Loucy (cell line): Measurements from ENCODE around the gene CNDP2.

Source experiments
- H2AFZ ChIP-seq: fragments of 200-600 bp; sonication (generic); 2 replicates; pipeline ENCODE4 v1.6.0; 2016; ENCODE audit warnings: antibody characterized with exemption, mild to moderate bottlenecking, low read length, moderate library complexity
- H3F3A ChIP-seq: fragments of 200-600 bp; 2 replicates; pipeline ENCODE4 v1.6.0; 2016; ENCODE audit warnings: antibody characterized with exemption, low read depth, mild to moderate bottlenecking
- H3K27me3 ChIP-seq: fragments of 200-600 bp; sonication (generic); 2 replicates; pipeline ENCODE4 v1.6.1; 2014; ENCODE audit warnings: low read length, mild to moderate bottlenecking; ENCODE audit not compliant: insufficient read depth, poor library complexity, severe bottlenecking
- H3K36me3 ChIP-seq: fragments of 200-600 bp; sonication (generic); 2 replicates; pipeline ENCODE4 v1.6.1; 2016; ENCODE audit warnings: low read length; ENCODE audit not compliant: insufficient read depth
- H3K4me1 ChIP-seq: fragments of 200-600 bp; sonication (generic); 2 replicates; pipeline ENCODE4 v1.5.1; 2014; ENCODE audit warnings: low read length, mild to moderate bottlenecking; ENCODE audit not compliant: insufficient read depth, poor library complexity, severe bottlenecking
- H3K4me2 ChIP-seq: fragments of 200-600 bp; sonication (generic); 2 replicates; pipeline ENCODE4 v1.6.0; 2014; ENCODE audit warnings: antibody characterized with exemption, low read length, low read depth, mild to moderate bottlenecking; ENCODE audit not compliant: poor library complexity, severe bottlenecking
- H3K4me3 ChIP-seq: fragments of 200-600 bp; sonication (generic); 2 replicates; pipeline ENCODE4 v1.5.1; 2014; ENCODE audit warnings: low read length, mild to moderate bottlenecking, mixed read lengths; ENCODE audit not compliant: poor library complexity, severe bottlenecking
- H3K79me2 ChIP-seq: fragments of 200-600 bp; sonication (generic); 2 replicates; pipeline ENCODE4 v1.6.1; 2014; ENCODE audit warnings: low read length; ENCODE audit not compliant: insufficient read depth
- H3K9ac ChIP-seq: fragments of 200-600 bp; sonication (generic); 2 replicates; pipeline ENCODE4 v1.6.0; 2014; ENCODE audit warnings: mild to moderate bottlenecking, low read depth, low read length, moderate library complexity; ENCODE audit not compliant: poor library complexity, severe bottlenecking
- H3K9me2 ChIP-seq: fragments of 200-600 bp; sonication (generic); replicated peaks from 2 replicates; pipeline ENCODE4 v1.6.1; 2016; ENCODE audit warnings: low read depth, low read length, mixed read lengths
- H3K9me3 ChIP-seq: fragments of 200-600 bp; sonication (generic); 2 replicates; pipeline ENCODE4 v1.6.1; 2014; ENCODE audit warnings: mild to moderate bottlenecking, antibody characterized with exemption, low read length, low read depth; ENCODE audit not compliant: insufficient read depth
- H4K20me1 ChIP-seq: fragments of 200-600 bp; sonication (generic); 2 replicates; pipeline ENCODE4 v1.6.0; 2014; ENCODE audit warnings: antibody characterized with exemption, low read length, mild to moderate bottlenecking; ENCODE audit not compliant: insufficient read depth, poor library complexity, severe bottlenecking
- CTCF ChIP-seq: fragments of 200-600 bp; sonication (generic); conservative IDR thresholded peaks from 2 replicates; pipeline ENCODE4 v1.5.1; 2014; ENCODE audit warnings: mild to moderate bottlenecking, antibody characterized with exemption, low read length
- EZH2phosphoT487 ChIP-seq: fragments of 200-600 bp; IDR thresholded peaks from 2 replicates; pipeline ENCODE4 v1.6.1; 2018; ENCODE audit warnings: antibody characterized with exemption, mild to moderate bottlenecking, moderate library complexity, borderline replicate concordance

The CNDP2 gene

GRCh38 chr18:74509856-74510769 lies 13.9 kb downstream of the CNDP2 start:
- H3K27me3 ChIP-seq = no peaks in the 10 kb centered on the region
- H3K4me2 ChIP-seq = no peak overlapping the region
- H3K36me3 ChIP-seq = peaks cover 81% of the 10 kb centered on the region; the same call in 1 of the 2 replicates
- H3F3A ChIP-seq = no peaks in the 10 kb centered on the region
- H3K9ac ChIP-seq = no peak overlapping the region
- no peaks in the 10 kb centered on the region for H3K9me3 ChIP-seq
- no peak overlapping the region for H3K4me3 ChIP-seq
- H2AFZ ChIP-seq = no peak overlapping the region
- no peaks in the 10 kb centered on the region for H3K79me2 ChIP-seq
- H3K4me1 ChIP-seq = no peaks in the 10 kb centered on the region
- no peaks in the 10 kb centered on the region for H3K9me2 ChIP-seq
- no peak for TF ChIP-seq EZH2phosphoT487
- no peak for TF ChIP-seq CTCF
- no peaks in the 10 kb centered on the region for H4K20me1 ChIP-seq

GRCh38 chr18:74510770-74511095 lies 14.6 kb downstream of the CNDP2 start:
- Histone ChIP-seq H3K4me1 (no peaks in the 10 kb centered on the region), H2AFZ (no peak overlapping the region)

GRCh38 chr18:74511823-74512222 lies 15.7 kb downstream of the CNDP2 start:
- Histone ChIP-seq H3K4me1 (no peaks in the 10 kb centered on the region), H3K9me3 (no peaks in the 10 kb centered on the region), H3K27me3 (no peaks in the 10 kb centered on the region), H3K4me3 (no peak overlapping the region), H3F3A (no peaks in the 10 kb centered on the region), H3K79me2 (no peaks in the 10 kb centered on the region), H3K4me2 (no peak overlapping the region), H3K9ac (no peak overlapping the region), H3K36me3 (peaks cover 83% of the 10 kb centered on the region; the same call in 1 of the 2 replicates), H3K9me2 (no peaks in the 10 kb centered on the region), H4K20me1 (no peaks in the 10 kb centered on the region), H2AFZ (no peak overlapping the region)
- TF ChIP-seq EZH2phosphoT487 = no peak
- no peak for TF ChIP-seq CTCF

More at GRCh38 chr18:74510770-74511095, 14.6 kb downstream of the CNDP2 start:
- H4K20me1 ChIP-seq = no peaks in the 10 kb centered on the region
- H3K9me2 ChIP-seq = no peaks in the 10 kb centered on the region
- H3K4me2 ChIP-seq = no peak overlapping the region
- no peak overlapping the region for H3K9ac ChIP-seq
- H3K79me2 ChIP-seq = no peaks in the 10 kb centered on the region
- peaks cover 79% of the 10 kb centered on the region; the same call in 1 of the 2 replicates for H3K36me3 ChIP-seq
- TF ChIP-seq EZH2phosphoT487 (no peak), CTCF (no peak)
- H3F3A ChIP-seq = no peaks in the 10 kb centered on the region
- no peak overlapping the region for H3K4me3 ChIP-seq
- no peaks in the 10 kb centered on the region for H3K9me3 ChIP-seq
- H3K27me3 ChIP-seq = no peaks in the 10 kb centered on the region
